ENCODE data around the gene ADAM12.

ADAM12 gene

DNA sequence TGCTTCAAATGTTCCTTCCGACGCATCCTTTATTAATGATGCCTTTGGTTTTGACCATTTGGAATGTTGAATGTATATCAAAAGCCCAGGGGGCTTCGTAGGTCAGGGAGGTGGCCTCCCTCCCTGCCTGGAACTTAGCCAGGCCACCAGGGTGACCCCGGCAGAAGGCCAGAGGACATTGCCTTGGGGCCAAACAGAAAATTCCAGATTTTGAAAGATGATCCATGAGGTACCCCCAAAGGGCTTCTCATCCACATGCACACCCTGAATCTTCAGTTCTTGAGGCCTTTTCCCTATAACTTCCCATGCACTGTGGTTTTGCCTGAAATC lies 171.7 kb downstream of the ADAM12 start:
- TF ChIP-seq EP300 (IDR thresholded peaks at IDR 0.05; ENCODE audit: borderline replicate concordance): no peak
- TF ChIP-seq NFIC (IDR thresholded peaks at IDR 0.05): no peak
- TF ChIP-seq CREB1 (IDR thresholded peaks at IDR 0.05; ENCODE audit: low read depth): no peak
- TF ChIP-seq TEAD4 (IDR thresholded peaks at IDR 0.05): no peak
- TF ChIP-seq EGR1 (IDR thresholded peaks at IDR 0.05): no peak
- TF ChIP-seq MAX (IDR thresholded peaks at IDR 0.05): no peak
- TF ChIP-seq CEBPB (IDR thresholded peaks at IDR 0.05): no peak
- no peak for TF ChIP-seq RAD21 (IDR thresholded peaks at IDR 0.05; ENCODE audit: low read depth)

DNA sequence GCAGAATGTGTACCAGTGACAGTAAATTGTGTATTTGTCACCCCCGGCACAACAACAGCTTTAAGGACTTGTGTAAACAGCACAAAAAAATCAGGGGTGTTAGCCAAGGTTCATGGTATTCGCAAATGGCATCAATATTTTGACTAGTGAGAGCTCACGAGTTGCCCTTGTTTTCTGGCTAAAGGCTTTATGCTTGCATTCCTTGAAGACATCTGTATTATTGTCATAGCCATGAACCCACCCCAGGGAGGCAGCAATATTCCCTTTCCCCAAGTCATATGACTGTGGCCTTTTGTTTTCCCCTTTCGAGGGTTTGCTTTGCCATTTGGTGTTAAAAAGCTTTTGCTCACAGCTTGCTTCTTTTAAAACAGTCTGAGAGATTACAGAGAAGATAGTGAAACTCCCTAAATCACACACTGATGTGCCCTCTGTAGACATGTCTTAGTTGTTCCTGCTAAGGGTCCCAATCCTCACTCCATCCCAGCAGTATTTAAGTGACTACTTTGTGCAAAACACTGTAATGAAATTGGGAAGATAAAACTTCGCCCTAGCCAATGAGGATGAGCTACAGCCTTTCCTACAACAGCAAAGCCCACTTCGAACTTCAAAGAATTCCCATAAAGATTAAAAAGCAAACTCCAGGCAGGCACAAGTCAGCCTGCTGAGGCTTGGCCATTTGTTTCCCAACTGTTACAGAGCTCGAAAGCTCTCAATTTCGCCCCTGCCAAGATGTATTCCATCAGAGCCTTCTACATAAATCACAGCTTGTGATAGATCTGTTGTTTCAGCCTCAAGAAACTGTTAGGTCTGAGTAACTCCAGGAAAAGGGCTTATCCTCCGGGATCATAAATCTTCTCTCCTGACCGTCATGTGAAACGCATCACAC lies 172.3 kb downstream of the ADAM12 start:
- TF ChIP-seq EP300 (IDR thresholded peaks at IDR 0.05; ENCODE audit: borderline replicate concordance) (no peak), ZBTB7A (IDR thresholded peaks at IDR 0.05; ENCODE audit: low read depth) (no peak)

- TF ChIP-seq, protein P1, sequence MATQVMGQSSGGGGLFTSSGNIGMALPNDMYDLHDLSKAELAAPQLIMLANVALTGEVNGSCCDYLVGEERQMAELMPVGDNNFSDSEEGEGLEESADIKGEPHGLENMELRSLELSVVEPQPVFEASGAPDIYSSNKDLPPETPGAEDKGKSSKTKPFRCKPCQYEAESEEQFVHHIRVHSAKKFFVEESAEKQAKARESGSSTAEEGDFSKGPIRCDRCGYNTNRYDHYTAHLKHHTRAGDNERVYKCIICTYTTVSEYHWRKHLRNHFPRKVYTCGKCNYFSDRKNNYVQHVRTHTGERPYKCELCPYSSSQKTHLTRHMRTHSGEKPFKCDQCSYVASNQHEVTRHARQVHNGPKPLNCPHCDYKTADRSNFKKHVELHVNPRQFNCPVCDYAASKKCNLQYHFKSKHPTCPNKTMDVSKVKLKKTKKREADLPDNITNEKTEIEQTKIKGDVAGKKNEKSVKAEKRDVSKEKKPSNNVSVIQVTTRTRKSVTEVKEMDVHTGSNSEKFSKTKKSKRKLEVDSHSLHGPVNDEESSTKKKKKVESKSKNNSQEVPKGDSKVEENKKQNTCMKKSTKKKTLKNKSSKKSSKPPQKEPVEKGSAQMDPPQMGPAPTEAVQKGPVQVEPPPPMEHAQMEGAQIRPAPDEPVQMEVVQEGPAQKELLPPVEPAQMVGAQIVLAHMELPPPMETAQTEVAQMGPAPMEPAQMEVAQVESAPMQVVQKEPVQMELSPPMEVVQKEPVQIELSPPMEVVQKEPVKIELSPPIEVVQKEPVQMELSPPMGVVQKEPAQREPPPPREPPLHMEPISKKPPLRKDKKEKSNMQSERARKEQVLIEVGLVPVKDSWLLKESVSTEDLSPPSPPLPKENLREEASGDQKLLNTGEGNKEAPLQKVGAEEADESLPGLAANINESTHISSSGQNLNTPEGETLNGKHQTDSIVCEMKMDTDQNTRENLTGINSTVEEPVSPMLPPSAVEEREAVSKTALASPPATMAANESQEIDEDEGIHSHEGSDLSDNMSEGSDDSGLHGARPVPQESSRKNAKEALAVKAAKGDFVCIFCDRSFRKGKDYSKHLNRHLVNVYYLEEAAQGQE (IDR thresholded peaks at IDR 0.05; ENCODE audit: low read depth): no peak
- no peak for TF ChIP-seq MAX (IDR thresholded peaks at IDR 0.05)
- TF ChIP-seq TEAD4 (IDR thresholded peaks at IDR 0.05): no peak
- no peak for TF ChIP-seq TAF1 (IDR thresholded peaks at IDR 0.05; ENCODE audit: low read depth)
- no peak for TF ChIP-seq ZBTB7A (IDR thresholded peaks at IDR 0.05; ENCODE audit: low read depth)
- TF ChIP-seq CREB1 (IDR thresholded peaks at IDR 0.05; ENCODE audit: low read depth): no peak
- no peak for TF ChIP-seq TCF12 (IDR thresholded peaks at IDR 0.05; ENCODE audit: low read depth)
- no peak for TF ChIP-seq YY1 (IDR thresholded peaks at IDR 0.05; ENCODE audit: low read depth)
- no peak for TF ChIP-seq USF1 (IDR thresholded peaks at IDR 0.05)
- TF ChIP-seq RAD21 (IDR thresholded peaks at IDR 0.05; ENCODE audit: low read depth): no peak
- TF ChIP-seq EGR1 (IDR thresholded peaks at IDR 0.05): no peak
- no peak for TF ChIP-seq CEBPB (IDR thresholded peaks at IDR 0.05)
- no peak for TF ChIP-seq NFIC (IDR thresholded peaks at IDR 0.05)
- TF ChIP-seq EP300 (IDR thresholded peaks at IDR 0.05; ENCODE audit: borderline replicate concordance): no peak
- TF ChIP-seq FOXM1 (IDR thresholded peaks at IDR 0.05; ENCODE audit: borderline replicate concordance, low read depth): no peak
Observed at GRCh38 chr10:126214679-126215078, 173.6 kb downstream of the ADAM12 start.

- TF ChIP-seq MAX (IDR thresholded peaks at IDR 0.05) (no peak), CREB1 (IDR thresholded peaks at IDR 0.05; ENCODE audit: low read depth) (no peak), RAD21 (IDR thresholded peaks at IDR 0.05; ENCODE audit: low read depth) (no peak), FOXM1 (IDR thresholded peaks at IDR 0.05; ENCODE audit: borderline replicate concordance, low read depth) (no peak), TCF12 (IDR thresholded peaks at IDR 0.05; ENCODE audit: low read depth) (no peak), ZBTB7A (IDR thresholded peaks at IDR 0.05; ENCODE audit: low read depth) (no peak), EP300 (IDR thresholded peaks at IDR 0.05; ENCODE audit: borderline replicate concordance) (no peak), YY1 (IDR thresholded peaks at IDR 0.05; ENCODE audit: low read depth) (no peak), USF1 (IDR thresholded peaks at IDR 0.05) (no peak), TAF1 (IDR thresholded peaks at IDR 0.05; ENCODE audit: low read depth) (no peak), CEBPB (IDR thresholded peaks at IDR 0.05) (no peak), EGR1 (IDR thresholded peaks at IDR 0.05) (no peak), TEAD4 (IDR thresholded peaks at IDR 0.05) (no peak), NFIC (IDR thresholded peaks at IDR 0.05) (no peak)
- TF ChIP-seq, protein P1 (IDR thresholded peaks at IDR 0.05; ENCODE audit: low read depth): no peak
Observed at GRCh38 chr10:126214021-126214420, 174.3 kb downstream of the ADAM12 start.

DNA sequence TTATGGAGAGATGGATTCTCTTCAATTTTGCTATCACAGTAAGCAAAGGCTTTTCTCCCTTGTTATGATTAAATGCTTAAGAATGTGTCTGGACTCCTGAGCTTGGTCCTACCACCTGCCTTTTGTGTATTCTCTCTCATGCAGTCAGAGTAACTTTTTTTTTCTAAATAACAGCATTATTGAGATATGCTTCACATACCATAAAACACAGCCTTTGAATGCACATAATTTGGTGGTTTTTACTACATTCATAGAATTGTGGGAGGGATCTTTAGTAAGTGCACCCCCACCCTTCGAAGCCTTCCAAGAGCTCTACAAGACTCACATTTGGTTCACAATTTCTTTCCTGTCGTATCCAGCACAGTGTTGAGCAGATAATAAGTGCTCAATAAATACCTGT lies 175.5 kb downstream of the ADAM12 start:
- no peak for TF ChIP-seq TEAD4 (IDR thresholded peaks at IDR 0.05)
- no peak for TF ChIP-seq CEBPB (IDR thresholded peaks at IDR 0.05)
- TF ChIP-seq TCF12 (IDR thresholded peaks at IDR 0.05; ENCODE audit: low read depth): no peak
- TF ChIP-seq YY1 (IDR thresholded peaks at IDR 0.05; ENCODE audit: low read depth): no peak
- no peak for TF ChIP-seq EP300 (IDR thresholded peaks at IDR 0.05; ENCODE audit: borderline replicate concordance)
- no peak for TF ChIP-seq EGR1 (IDR thresholded peaks at IDR 0.05)
- no peak for TF ChIP-seq FOXM1 (IDR thresholded peaks at IDR 0.05; ENCODE audit: borderline replicate concordance, low read depth)
